ENCODE data around the gene WDR5.

WDR5 gene

DNA sequence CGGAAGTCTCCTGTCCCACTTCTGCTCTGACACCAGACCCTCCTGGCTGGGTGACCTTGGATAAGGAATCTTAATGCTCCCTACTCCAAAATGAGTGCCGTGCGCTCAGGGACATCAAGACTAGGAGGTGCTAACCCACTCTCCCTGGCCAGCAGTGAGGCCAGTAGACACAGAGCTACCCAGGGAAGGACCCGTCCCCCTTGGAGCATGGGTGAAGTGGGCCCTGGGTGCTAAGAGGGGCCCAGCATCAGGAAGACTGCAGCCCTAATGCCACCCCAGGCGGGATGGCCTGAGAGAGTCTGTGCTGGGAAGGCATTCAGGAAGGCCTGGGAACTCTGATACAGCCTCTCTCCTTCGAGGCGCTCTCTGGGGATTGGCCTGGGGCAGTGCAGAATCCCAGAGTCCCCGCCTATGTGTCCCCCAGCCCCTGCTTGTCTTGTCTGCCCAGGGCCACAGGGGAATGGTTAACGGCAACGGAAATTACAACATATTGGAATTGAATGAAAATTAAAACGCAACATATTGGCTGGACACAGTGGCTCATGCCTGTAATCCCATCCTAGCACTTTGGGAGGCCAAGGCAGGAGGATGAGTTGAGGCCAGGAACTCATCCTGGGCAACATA, 58.1 kb downstream of the WDR5 start:
- DNase-seq (ENCODE audit: low read depth) = no peak
- no peak overlapping the region for H3K4me3 ChIP-seq (ENCODE audit: low read length)
- no peak for TF ChIP-seq CTCF (IDR thresholded peaks at IDR 0.05; ENCODE audit: insufficient read depth, low read depth, low read length, missing control alignments)

GRCh38 chr9:134195558-134195957, 59.7 kb downstream of the WDR5 start:
- no peak for DNase-seq (ENCODE audit: low read depth)
- H3K4me3 ChIP-seq (ENCODE audit: low read length) = no peak overlapping the region
- no peak for TF ChIP-seq CTCF (IDR thresholded peaks at IDR 0.05; ENCODE audit: insufficient read depth, low read depth, low read length, missing control alignments)

GRCh38 chr9:134196911-134197310, 61.0 kb downstream of the WDR5 start:
- no peak for TF ChIP-seq CTCF (IDR thresholded peaks at IDR 0.05; ENCODE audit: insufficient read depth, low read depth, low read length, missing control alignments)
- H3K4me3 ChIP-seq (ENCODE audit: low read length) = no peak overlapping the region
- DNase-seq (ENCODE audit: low read depth) = no peak

- H3K4me3 ChIP-seq (ENCODE audit: low read length) = no peak overlapping the region
- DNase-seq (ENCODE audit: low read depth) = no peak
- no peak for TF ChIP-seq CTCF (IDR thresholded peaks at IDR 0.05; ENCODE audit: insufficient read depth, low read depth, low read length, missing control alignments)
Measured at GRCh38 chr9:134198791-134199190, 62.9 kb downstream of the WDR5 start.

DNA sequence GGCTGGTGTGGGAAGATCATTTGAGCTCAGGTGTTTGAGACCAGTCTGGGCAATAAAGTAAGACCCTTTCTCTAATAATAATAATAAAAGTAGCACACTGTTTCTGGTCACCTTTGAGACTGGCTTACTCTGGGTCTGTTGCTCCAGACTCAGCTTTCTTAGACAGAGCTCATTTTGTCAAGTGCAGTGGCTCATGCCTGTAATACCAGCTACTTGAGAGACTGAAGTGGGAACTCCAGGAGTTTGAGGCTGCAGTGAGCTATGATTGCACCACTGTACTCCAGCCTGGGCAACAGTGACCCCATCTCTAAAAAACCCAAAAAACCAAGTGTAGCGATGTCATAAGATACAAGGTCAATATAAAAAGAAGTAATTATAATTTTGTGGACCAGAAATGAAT, 64.8 kb downstream of the WDR5 start:
- no peak for DNase-seq (ENCODE audit: low read depth)
- TF ChIP-seq CTCF (IDR thresholded peaks at IDR 0.05; ENCODE audit: insufficient read depth, low read depth, low read length, missing control alignments) = no peak
- H3K4me3 ChIP-seq (ENCODE audit: low read length) = no peak overlapping the region

- no peak overlapping the region for H3K4me3 ChIP-seq (ENCODE audit: low read length)
- no peak for DNase-seq (ENCODE audit: low read depth)
- no peak for TF ChIP-seq CTCF (IDR thresholded peaks at IDR 0.05; ENCODE audit: insufficient read depth, low read depth, low read length, missing control alignments)
Measured at GRCh38 chr9:134203224-134203623, 67.3 kb downstream of the WDR5 start.

DNA sequence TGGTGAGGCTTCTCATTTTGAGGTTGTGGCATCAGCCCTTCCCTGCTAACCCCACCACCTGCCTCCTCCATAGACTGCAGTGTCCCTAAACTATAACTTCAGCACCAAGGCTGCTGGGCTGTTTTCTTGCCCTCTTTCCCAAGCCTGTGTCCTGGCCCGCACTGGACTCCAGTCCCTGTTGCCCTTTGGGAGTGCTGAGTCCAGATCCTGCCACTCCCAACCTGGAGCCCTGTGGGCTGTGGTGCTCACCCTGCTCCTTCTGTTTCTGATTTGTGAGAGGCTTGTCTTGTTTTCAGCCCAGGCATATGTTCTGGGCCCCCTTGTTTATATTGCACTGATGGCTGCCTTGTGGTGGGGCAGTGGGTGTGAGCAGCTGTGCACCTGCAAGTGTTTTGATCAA, 68.2 kb downstream of the WDR5 start:
- no peak for DNase-seq (ENCODE audit: low read depth)
- no peak for TF ChIP-seq CTCF (IDR thresholded peaks at IDR 0.05; ENCODE audit: insufficient read depth, low read depth, low read length, missing control alignments)
- H3K4me3 ChIP-seq (ENCODE audit: low read length) = no peak overlapping the region

Measured in epithelial cell of esophagus (primary cell).